Pancreas (tissue), 10 donors: ENCODE data around the gene DLG3. TPM values are rescaled to one million over a fixed set of nuclear protein-coding genes. Genes with fewer than 3 reads are reported as not detected.

Experiments used
- ATAC-seq, 4 donors: fragments of 200-7000 bp; cut with Tn5 transposase; one replicate each; pipeline versions ENCODE4 v1.8.0 to v1.9.1; 2020; ENCODE audit warnings: mild to moderate bottlenecking in 4 of 4, moderate library complexity in 4 of 4
- DNase-seq, 6 donors: peaks; one replicate each; pipeline ENCODE4 v3.0.0-alpha.2; 2020
- FAIRE-seq: peaks from 2 replicates; lab custom pipeline; 2012; peaks lifted over from hg19 to GRCh38; lab: Jason Lieb, UNC
- H3K27ac ChIP-seq, 4 donors: fragments of 200-600 bp; sonication (generic); 1 replicate in 3 of 4; 2 replicates in 1 of 4; pipeline versions ENCODE4 v1.5.0 to v1.8.0; 2020
- H3K27me3 ChIP-seq, 4 donors: fragments of 200-600 bp; one replicate each; pipeline ENCODE4 v1.8.0; 2021
- H3K36me3 ChIP-seq, 3 donors: fragments of 200-600 bp; sonication (generic) in 1 of 3; one replicate each; pipeline versions ENCODE4 v1.5.0 to v1.8.0; 2020 to 2021
- H3K4me1 ChIP-seq, 3 donors: fragments of 200-600 bp; one replicate each; pipeline ENCODE4 v1.8.0; 2021
- H3K4me3 ChIP-seq, 4 donors: fragments of 200-600 bp; sonication (generic) in 2 of 4; one replicate each; pipeline versions ENCODE4 v1.5.0 to v1.8.0; 2020 to 2021
- H3K9me3 ChIP-seq, 4 donors: fragments of 200-600 bp; one replicate each; pipeline ENCODE4 v1.8.0; 2021
- CTCF ChIP-seq, 4 donors: fragments of 200-600 bp; sonication (generic) in 3 of 4; IDR thresholded peaks; one replicate each; pipeline versions ENCODE4 v1.5.0 to v1.8.0; 2021; ENCODE audit warnings: antibody characterized with exemption in 4 of 4
- WGBS, 2 donors: extraction: QIAGEN DNeasy Blood & Tissue Kit; methylation state at CpG; one replicate each; pipeline ENCODE4 v1.1.7; 2013; 5-methylcytosine and 5-hydroxymethylcytosine counted together
- intact Hi-C, 3 donors: fragments of 100-400 bp; cut with DNase I; formaldehyde crosslinking; loops; one replicate each; pipeline versions ENCODE4 v1.11.1 to v1.14.2; 2022
- polyA plus RNA-seq, 2 donors: library from polyadenylated mRNA; stranded (reverse); fragments of 200-250 nt; gene quantifications; one replicate each; pipeline ENCODE4 v1.2.3, GENCODE V29; 2013
- total RNA-seq, 6 donors: library from RNA; stranded (reverse); fragmentation: NEBNext Ultra II Directional in 4 of 6; extraction: Animal tissue kit (Norgen Biotek cat#: 25700) in 4 of 6; gene quantifications; one replicate each; pipeline versions ENCODE4 v1.2.1 to v1.2.4, GENCODE V29; 2021 to 2023
- donor health status: healthy with polysubstance abuse.
- donor health status: DM: no; HTN: no; CAD: no; lungs with moderate emphysema.
- donor health status: DM: no; HTN: no; CAD: no.
- donor health status: control.
- donor health status: control.
- donor health status: Bipolar disorder and iron deficiency.
- donor health status: DM: yes; HTN: yes; CAD: no.
- donor health status: DM: no; HTN: no; CAD: no.
- donor health status: DM: no; HTN: no; CAD: no.
- donor health status: DM: yes; HTN: yes; CAD: no.

Gene DLG3
- total and polyA plus RNA-seq, 8 donors, result 18.7 to 55.7 (median 43.2) TPM

GRCh38 chrX:70554948-70555347 lies 110.3 kb downstream of the DLG3 start:
- H3K4me3 ChIP-seq, result no peak overlapping the region
- no peaks in the 10 kb centered on the region for H3K27me3 ChIP-seq
- no peak for FAIRE-seq
- no peak for TF ChIP-seq CTCF (IDR thresholded peaks at IDR 0.05)
- H3K4me1 ChIP-seq, result peaks cover 3 to 14% (median 13%) of the 10 kb centered on the region in 3 donors
- no peaks in the 10 kb centered on the region for H3K36me3 ChIP-seq
- no peak overlapping the region for H3K27ac ChIP-seq
- 25 to 38% methylated on average over 5 of the region's 5 CpGs for WGBS, 2 donors
- peak; percentile 40 to 67 (median 57) for ATAC-seq
- no peak for DNase-seq
- H3K9me3 ChIP-seq, result no peaks in the 10 kb centered on the region
- intact Hi-C loops, result loop anchor here in 1 of 3 donors (10.0 kb wide), 1 partner anchor 110 kb away; the partner anchor contains the start of gene DLG3

Other genes with a start within 250 kb of the DLG3 start
- not detected for gene AWAT1, start 210.2 kb upstream of the DLG3 start, total RNA-seq
- not detected for gene AWAT1, start 210.2 kb upstream of the DLG3 start, polyA plus RNA-seq
- under 1 TPM in 2 of 6 donors, not detected in 4; 0.20 to 0.32 TPM for gene P2RY4, start 184.6 kb upstream of the DLG3 start, total RNA-seq
- gene P2RY4, start 184.6 kb upstream of the DLG3 start, polyA plus RNA-seq, result under 1 TPM; 0.09 to 0.11 TPM
- gene ARR3, start 176.5 kb upstream of the DLG3 start, total RNA-seq, result not detected
- gene ARR3, start 176.5 kb upstream of the DLG3 start, polyA plus RNA-seq, result not detected
- gene RAB41, start 162.7 kb upstream of the DLG3 start, total RNA-seq, result not detected
- not detected for gene RAB41, start 162.7 kb upstream of the DLG3 start, polyA plus RNA-seq
- 10 to 100 TPM in 4 of 6 donors, 1 to 10 TPM in 2; 7.4 to 18.3 (median 12.4) TPM for gene PDZD11, start 154.9 kb upstream of the DLG3 start, total RNA-seq
- gene PDZD11, start 154.9 kb upstream of the DLG3 start, polyA plus RNA-seq, result 10 to 100 TPM; 28.7 to 30.9 TPM
- gene KIF4A, start 154.7 kb upstream of the DLG3 start, total RNA-seq, result under 1 TPM in 5 of 6 donors, not detected in 1; 0.09 to 0.72 (median 0.29) TPM
- under 1 TPM; 0.04 to 0.09 TPM for gene KIF4A, start 154.7 kb upstream of the DLG3 start, polyA plus RNA-seq
- not detected for gene GDPD2, start 21.5 kb upstream of the DLG3 start, total RNA-seq
- gene GDPD2, start 21.5 kb upstream of the DLG3 start, polyA plus RNA-seq, result not detected